GM12891 (cell line): ENCODE results near the gene OSCP1.

Experiments
- DNase-seq: peaks from one replicate; pipeline ENCODE4 v3.0.0; 2011; ENCODE audit warnings: low spot score; ENCODE audit not compliant: insufficient read length
- FAIRE-seq: peaks from 2 replicates; lab custom pipeline; 2011; peaks lifted over from hg19 to GRCh38; lab: Jason Lieb, UNC
- PAX5 ChIP-seq: IDR thresholded peaks from 2 replicates; pipeline ENCODE4 v1.6.1; 2011; ENCODE audit warnings: low read length, moderate library complexity, mild to moderate bottlenecking; ENCODE audit not compliant: insufficient read depth, severe bottlenecking
- POLR2A ChIP-seq: IDR thresholded peaks from 2 replicates; pipeline ENCODE4 v1.6.1; 2011; ENCODE audit warnings: low read depth, low read length, control low read depth
- POLR2AphosphoS5 ChIP-seq: IDR thresholded peaks from 2 replicates; pipeline ENCODE4 v1.6.1; 2011; ENCODE audit warnings: low read depth, low read length, control low read depth
- POU2F2 ChIP-seq: IDR thresholded peaks from 2 replicates; pipeline ENCODE4 v1.6.1; 2011; ENCODE audit warnings: low read depth, mild to moderate bottlenecking, control low read depth, low read length, moderate library complexity
- SPI1 ChIP-seq: IDR thresholded peaks from 2 replicates; pipeline ENCODE4 v1.6.1; 2011; ENCODE audit warnings: low read depth, low read length, control low read depth
- TAF1 ChIP-seq: IDR thresholded peaks from 2 replicates; pipeline ENCODE4 v1.6.1; 2011; ENCODE audit warnings: low read depth, low read length, control low read depth

The OSCP1 gene

DNA sequence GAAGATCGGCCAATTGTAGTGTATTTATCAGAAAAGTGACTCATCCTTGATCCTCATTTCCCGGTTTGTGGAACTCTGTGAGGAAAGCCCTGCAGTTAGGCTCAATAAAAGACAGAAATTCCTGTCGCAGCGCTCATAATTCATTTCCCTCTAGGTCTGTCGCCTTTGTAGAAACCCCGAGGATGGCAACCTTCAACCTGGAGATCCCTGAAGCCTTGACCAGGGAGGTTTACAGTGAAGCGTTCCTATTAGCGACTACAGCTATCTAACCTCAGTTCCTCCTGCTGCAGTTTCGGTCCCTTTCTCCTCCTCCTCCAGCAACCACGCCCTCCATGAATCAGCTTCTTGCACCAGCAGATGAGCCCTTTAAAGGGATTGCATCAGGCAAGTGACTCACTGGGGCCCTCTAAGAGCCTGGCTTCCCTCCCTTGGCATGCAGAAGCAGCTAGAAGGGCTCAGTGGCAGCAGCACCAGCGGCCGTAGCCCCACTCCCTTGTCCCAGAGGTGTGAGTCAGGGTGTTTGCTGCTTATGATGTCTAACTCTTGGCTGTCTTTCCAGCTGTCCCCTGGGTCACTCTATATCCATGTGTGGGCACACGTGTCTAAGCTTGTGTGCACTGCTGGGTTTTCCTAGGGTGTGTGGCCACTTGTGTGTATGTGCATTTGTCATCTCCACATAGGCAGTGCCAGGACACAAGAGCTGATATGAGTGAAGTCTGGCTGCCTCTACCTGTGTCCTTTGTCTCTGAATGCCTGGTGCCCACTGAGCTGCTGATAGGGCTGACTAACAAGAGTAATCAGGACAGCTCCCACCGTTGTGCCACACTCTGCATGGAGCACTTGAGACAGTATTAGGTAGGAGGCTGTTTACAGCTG is 63.7 kb downstream of the OSCP1 start:
- FAIRE-seq: peak; percentile 97
- peak; percentile 77 for DNase-seq

DNA sequence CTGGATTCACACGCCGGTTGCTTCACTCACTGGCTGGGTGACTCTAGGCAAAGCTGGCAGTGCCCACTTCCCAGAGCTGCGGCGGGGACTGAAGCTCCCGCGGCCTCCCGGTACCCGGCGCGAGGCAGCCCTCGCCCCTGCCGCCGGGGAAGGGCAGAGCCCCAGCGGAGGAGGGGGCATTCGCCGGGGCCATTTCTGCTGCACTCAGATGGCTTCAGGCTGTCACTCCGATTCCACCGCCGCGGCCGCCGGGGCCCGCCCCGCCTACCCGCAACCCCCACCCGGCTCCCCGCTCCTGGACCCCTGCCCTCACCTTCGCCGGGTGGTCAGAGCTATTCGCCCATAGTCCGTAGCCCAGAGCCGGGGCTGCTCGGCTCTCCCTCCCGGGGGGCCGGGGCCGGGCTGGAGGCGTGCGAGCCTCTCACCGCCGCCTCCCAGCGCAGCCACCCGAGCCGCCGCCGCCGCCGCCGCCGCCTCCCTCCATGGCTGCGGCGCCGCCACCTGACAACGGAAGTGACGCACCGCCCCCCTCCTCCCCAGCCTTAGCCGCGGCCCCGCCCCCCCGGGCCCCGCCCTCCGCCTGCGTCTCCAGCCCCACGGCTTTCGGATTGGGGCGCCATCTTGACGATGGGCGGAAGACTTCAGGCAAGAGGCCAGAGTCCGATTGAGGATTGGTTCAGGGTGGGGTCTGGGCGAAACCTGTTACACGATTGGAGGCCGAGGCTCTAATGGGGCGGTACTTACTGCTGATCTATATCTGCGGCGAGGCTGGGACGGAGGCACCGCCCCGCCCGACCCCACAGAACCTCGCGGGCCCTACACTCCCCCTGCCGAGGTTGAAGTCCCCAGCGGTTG is 64.6 kb downstream of the OSCP1 start, which contains the start of gene STK40:
TSS of gene STK40 (minus strand) at position 515 of the 855 bp plus-strand sequence. CDS start 24,592 bp downstream, outside the sequence.
- DNase-seq (peak; percentile 90), FAIRE-seq (peak; percentile 40)
- TF ChIP-seq SPI1 (no peak), TAF1 (no peak), POLR2A (no peak), POLR2AphosphoS5 (no peak), POU2F2 (no peak), PAX5 (no peak)

More for the DNA sequence above, 63.7 kb downstream of the OSCP1 start:
- peak; percentile 97 for TF ChIP-seq POLR2A
- peak; percentile 84 for TF ChIP-seq SPI1
- peak; percentile 71 for TF ChIP-seq TAF1
- TF ChIP-seq POLR2AphosphoS5: peak; percentile 96
- TF ChIP-seq PAX5: no peak
- TF ChIP-seq POU2F2: peak; percentile 73; the same call in 1 of the 2 replicates

DNA sequence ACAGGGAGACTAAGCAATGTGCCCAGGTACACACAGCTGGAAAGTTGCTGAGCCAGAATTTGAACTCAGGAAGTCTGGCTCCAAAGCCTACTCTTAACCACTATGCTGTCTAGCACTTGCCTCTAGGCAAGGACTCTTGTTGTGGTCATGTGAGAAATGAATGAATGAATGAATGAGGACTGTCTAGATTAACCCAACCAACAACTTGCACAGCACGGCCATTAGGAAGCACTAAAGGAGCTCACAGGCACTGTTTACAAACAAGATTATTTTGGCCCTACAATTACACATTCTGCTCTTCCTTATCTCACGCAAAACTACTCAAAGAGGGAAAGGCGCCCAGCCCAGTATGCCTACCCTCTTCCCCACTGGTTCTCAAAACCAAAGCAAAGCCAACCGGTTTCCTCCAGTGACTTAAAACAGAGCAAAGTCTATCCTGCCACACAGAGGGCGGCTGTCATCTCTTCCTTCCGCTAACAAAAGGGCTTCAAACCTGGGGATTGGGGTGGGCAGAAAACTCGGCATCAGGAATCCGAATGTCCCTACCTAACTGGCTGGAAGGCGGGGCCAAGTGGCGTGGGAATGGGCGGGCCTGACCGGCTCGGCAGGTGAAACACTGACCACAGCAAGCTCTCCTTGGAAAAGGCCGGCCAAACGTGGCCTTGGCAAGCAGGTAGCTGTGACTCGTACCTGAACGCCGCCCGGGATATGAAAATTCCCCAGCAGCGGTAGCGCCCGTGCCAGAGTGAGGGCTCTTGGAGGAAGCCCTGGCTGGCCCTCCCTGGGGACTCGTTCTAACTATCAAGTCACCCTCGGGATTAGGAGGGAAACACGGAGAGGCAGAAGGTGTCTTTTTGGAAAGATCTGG is 65.5 kb downstream of the OSCP1 start:
- TF ChIP-seq PAX5 (no peak), POLR2AphosphoS5 (0 out of 2 replicates have a peak, but pooled peaks have one; percentile 37)
- FAIRE-seq: peak; percentile 78
- DNase-seq: no peak

DNA sequence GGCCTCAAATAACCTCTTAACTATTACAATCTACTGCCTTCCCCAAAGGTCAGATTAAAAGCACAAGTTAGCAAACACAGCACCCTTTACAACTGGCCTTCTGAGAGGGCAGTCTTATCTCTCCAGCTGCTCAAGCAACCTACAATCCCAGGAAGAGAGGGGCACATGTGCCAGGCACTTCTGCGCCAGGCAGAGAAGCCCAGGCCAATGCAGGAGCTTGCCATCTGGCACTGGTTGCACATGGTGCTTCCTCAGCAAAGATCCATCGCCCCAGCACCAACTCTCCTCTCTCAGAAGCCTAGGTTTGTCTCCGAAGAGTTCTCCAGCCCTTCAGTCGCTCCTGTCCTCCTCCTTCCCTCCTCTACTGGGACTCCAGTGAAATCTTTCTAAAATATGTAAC is 67.0 kb downstream of the OSCP1 start:
- FAIRE-seq: no peak
- no peak for TF ChIP-seq POLR2AphosphoS5
- no peak for TF ChIP-seq POLR2A
- no peak for TF ChIP-seq PAX5
- TF ChIP-seq TAF1: no peak
- no peak for TF ChIP-seq POU2F2
- TF ChIP-seq SPI1: no peak

DNA sequence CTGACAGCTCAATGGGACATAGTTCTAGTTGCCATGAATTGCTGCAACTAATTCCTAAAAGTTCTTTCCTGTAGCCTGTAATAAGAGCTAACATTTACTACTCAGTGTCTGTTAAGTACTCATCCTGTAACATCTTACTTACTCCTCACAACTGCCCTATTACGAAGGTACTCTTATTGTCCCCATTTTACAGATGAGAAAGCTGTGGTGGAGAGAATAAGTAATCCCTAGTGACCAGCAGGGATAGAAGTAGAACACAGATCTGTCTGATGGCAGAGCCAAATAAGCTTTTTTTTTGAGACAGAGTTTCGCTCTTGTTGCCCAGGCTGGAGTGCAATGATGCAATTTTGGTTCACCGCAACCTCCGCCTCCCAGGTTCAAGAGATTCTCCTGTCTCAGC is 67.6 kb downstream of the OSCP1 start:
- no peak for DNase-seq
- no peak for FAIRE-seq

More for the DNA sequence above, 67.0 kb downstream of the OSCP1 start:
- no peak for DNase-seq

DNA sequence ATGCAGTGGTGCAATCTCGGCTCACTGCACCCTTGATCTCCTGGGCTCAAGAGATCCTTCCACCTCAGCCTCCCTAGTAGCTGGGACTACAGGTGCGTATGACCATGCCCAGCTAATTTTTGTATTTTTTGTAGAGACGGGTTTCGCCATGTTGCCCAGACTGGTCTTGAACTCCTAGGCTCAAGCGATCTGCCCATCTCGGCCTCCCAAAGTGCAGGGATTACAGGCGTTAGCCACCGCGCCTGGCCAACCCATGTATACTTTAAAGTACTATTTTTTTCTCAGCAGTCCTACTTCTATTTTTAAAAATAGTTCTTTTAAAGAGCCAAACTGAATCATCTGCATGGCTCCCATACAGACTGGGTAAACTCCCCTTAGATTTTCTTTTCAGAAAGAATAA is 68.0 kb downstream of the OSCP1 start:
- no peak for DNase-seq
- FAIRE-seq: no peak
- TF ChIP-seq POLR2A: no peak
- TF ChIP-seq PAX5: no peak

More for the DNA sequence above, 67.6 kb downstream of the OSCP1 start:
- TF ChIP-seq SPI1 (no peak), PAX5 (no peak), TAF1 (no peak)

DNA sequence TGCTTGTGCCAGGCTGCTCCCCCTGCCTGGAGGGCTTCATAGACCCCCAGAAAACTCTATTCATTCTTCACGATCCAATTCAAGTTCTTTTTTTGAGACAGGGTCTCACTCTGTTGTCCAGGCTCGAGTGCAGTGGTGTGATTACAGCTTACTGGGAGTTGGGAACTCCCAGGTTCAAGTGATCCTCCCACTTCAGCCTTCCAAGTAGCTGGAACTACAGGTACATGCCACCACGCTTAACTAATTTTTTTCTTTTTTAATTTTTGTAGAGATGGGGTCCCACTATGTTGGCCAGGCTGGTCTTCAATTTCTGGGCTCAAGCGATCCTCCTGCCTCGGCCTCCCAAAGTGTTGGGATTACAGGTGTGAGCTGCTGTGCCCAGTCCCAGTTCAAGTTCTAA is 68.8 kb downstream of the OSCP1 start:
- FAIRE-seq (no peak), DNase-seq (no peak)
- TF ChIP-seq TAF1: no peak

DNA sequence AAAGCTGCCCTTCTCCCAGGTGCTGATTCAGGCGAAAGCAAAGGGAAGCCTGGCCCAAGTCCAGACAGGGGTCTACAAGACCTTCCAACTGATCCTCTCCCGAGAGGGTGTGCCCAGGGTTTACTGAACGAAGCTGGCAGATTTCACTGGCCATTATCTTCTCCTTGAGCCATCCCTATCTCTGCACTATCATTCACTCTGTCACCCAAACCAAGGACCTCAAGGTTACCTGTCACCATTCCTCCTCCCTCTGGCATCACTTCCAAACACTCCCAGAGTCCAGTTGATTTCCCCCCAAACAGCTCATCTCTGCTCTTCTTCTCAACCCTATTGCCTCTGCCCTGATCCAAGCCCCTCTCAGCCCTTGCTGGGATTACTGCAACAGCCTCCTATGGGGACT is 69.5 kb downstream of the OSCP1 start:
- no peak for FAIRE-seq
- TF ChIP-seq SPI1 (no peak), POU2F2 (no peak), POLR2A (no peak), POLR2AphosphoS5 (no peak), TAF1 (no peak), PAX5 (no peak)
- no peak for DNase-seq

DNA sequence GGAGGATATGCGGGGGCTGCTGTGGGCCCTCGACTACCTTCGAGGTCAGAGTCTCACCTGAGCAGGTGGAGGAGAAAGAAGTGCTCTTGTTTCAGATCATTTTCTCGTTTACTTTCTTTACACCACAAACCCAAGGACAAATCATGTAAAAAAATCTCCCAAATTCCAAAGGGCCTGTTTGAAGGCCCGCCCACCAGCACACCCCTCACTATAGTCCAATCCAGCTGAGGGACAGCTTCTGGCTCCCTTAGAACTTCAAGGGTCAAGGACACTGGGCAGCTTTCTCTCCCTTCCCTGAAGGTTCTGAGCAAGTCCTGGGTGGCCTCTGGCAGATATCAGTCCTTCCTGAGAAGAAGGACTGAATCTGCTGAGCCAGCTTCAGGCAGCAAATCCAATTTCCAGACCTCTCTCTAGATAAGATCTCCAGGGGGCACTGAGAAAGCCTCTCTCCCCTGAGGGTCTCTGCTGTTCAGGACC is 70.1 kb downstream of the OSCP1 start:
- TF ChIP-seq POLR2A (no peak), TAF1 (no peak), POU2F2 (no peak)
- FAIRE-seq (no peak), DNase-seq (no peak)
